ENCODE measurements around the gene ZNF611. TPM values are rescaled to one million over a fixed set of nuclear protein-coding genes. Genes with fewer than 3 reads are reported as not detected.

ZNF611 gene
- total and polyA plus RNA-seq, 9 of the 15 experiments (the other 6 are each of a cell fraction or from before 2014, with no cell fraction given): 3.7 to 29.6 (median 12.8) TPM

- TF ChIP-seq HDAC1 (IDR thresholded peaks at IDR 0.05) (peak in 1 of 2 experiments; percentile 72; a peak in 2 of 4 replicates), NCOR1 (IDR thresholded peaks at IDR 0.05) (peak; percentile 91), ZNF778 (CRISPR knock-in tag; IDR thresholded peaks at IDR 0.05) (no peak), SREBF1 (IDR thresholded peaks at IDR 0.05; ENCODE audit: borderline replicate concordance, low read depth, low read length) (no peak), CHD4 (IDR thresholded peaks at IDR 0.05; ENCODE audit: insufficient read depth, insufficient replicate concordance, low read depth, low read length, poor library complexity, severe bottlenecking) (no peak), PML (IDR thresholded peaks at IDR 0.05; ENCODE audit: low read length) (peak; percentile 74), SMARCE1 (IDR thresholded peaks at IDR 0.05) (peak; percentile 75; the same call in 1 of the 2 replicates), ZNF277 (CRISPR knock-in tag; IDR thresholded peaks at IDR 0.05; ENCODE audit: borderline replicate concordance) (no peak), OTX1 (CRISPR knock-in tag; IDR thresholded peaks at IDR 0.05) (no peak), GATAD2B (IDR thresholded peaks at IDR 0.05; ENCODE audit: borderline replicate concordance) (no peak), ATF2 (CRISPR knock-in tag; IDR thresholded peaks at IDR 0.05) (no peak), RNF2 (IDR thresholded peaks at IDR 0.05) (peak; percentile 64; the same call in 1 of the 2 replicates), EGR1 (conservative IDR thresholded peaks at IDR 0.05) (peak; percentile 40; the same call in 1 of the 2 replicates), HCFC1 (IDR thresholded peaks at IDR 0.05; ENCODE audit: low read depth, low read length) (no peak), ZNF280B (CRISPR knock-in tag; IDR thresholded peaks at IDR 0.05) (no peak), FOSL1 (tag; conservative IDR thresholded peaks at IDR 0.05) (peak; percentile 14; the same call in 1 of the 2 replicates), RAD51 (IDR thresholded peaks at IDR 0.05; ENCODE audit: borderline replicate concordance, low read depth) (no peak), ZNF133 (CRISPR knock-in tag; IDR thresholded peaks at IDR 0.05) (no peak), ATF3 (IDR thresholded peaks at IDR 0.05) (0 out of 2 replicates have a peak, but pooled peaks have one; percentile 33), ATF3 (CRISPR knock-in tag; conservative IDR thresholded peaks at IDR 0.05) (no peak), FOXM1 (IDR thresholded peaks at IDR 0.05; ENCODE audit: low read depth) (peak; percentile 58; the same call in 1 of the 2 replicates), FOXM1 (CRISPR knock-in tag; IDR thresholded peaks at IDR 0.05; ENCODE audit: low read depth) (no peak), DPF2 (IDR thresholded peaks at IDR 0.05) (peak; percentile 88), RBM22 (IDR thresholded peaks at IDR 0.05; ENCODE audit: low read depth, low read length, poor library complexity, severe bottlenecking) (no peak), ELK3 (CRISPR knock-in tag; IDR thresholded peaks at IDR 0.05) (no peak)
Measured at GRCh38 chr19:52692431-52693008, 42.3 kb downstream of the ZNF611 start (continued).

All from K562 (cell line).